NCI-H524 (cell line): ENCODE results near the gene CCDC88C.
A peak's percentile ranks its signal among the peaks of the same experiment; 100 is the strongest.

Experiments used
- DNase-seq, 2 experiments: peaks; one replicate each; lab custom pipeline; 2025; lab: John Stamatoyannopoulos, UW

The CCDC88C gene

DNA sequence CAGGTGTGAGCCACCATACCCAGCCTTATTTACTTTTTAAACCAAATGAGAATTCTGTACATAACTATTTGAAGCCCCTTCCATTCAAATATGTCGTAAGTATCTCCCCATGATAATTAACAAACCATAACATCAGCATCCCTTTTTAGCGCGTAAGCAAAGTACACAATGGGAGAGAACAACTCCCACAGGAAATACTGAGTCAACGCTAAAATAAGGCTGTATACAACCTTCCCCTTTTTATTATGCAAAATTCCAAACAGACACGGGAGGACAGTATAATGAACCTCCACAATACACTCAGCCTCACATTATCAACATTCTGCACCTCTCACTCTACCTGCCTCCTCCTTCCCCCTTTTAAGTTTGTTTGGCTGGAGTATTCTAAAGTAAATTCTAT, 73.5 kb downstream of the CCDC88C start:
- no peak for DNase-seq

DNA sequence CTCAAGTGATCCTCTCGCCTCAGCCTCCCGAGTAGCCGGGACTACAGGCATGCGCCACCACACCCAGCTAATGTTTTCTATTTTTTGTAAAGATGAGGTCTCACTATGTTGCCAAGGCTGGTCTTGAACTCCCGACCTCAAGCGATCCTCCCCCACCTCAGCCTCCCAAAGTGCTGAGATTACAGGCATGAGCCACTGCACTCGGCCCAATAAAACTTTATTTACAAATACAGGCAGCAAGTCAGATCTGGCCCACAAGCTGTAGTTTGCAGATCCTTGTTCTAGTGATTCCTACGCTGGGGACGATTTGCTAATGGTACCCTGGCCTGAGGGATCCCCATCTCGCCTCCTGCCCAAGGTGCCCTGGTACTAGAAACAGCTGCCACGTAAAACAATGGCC, 74.6 kb downstream of the CCDC88C start:
- no peak for DNase-seq

DNA sequence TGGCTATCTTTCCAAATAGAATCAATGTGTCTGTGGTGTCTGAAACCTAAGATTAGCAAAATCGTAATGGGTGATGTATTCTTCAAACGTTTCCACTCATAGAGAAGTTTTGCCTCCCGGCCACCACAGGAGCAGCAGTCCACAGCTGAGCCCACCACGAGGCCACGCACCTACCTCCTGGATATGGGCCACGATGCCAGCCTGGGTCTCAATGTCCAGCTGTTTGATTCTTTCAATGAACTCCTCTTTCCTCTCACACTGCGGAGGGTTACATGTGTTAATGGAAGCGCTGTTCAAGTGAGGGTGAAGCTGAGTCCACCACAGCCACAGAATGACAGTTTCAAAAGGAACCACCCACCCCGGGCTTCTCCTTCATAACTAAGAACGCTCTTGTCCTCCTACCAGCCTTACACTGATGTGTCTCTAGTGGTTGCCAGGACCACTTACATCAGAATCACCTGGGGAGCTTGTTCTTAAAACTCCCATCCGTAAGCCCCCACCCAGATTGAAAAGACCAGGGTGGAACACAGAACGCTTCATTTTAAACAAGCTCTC, 75.3 kb downstream of the CCDC88C start:
- no peak for DNase-seq

DNA sequence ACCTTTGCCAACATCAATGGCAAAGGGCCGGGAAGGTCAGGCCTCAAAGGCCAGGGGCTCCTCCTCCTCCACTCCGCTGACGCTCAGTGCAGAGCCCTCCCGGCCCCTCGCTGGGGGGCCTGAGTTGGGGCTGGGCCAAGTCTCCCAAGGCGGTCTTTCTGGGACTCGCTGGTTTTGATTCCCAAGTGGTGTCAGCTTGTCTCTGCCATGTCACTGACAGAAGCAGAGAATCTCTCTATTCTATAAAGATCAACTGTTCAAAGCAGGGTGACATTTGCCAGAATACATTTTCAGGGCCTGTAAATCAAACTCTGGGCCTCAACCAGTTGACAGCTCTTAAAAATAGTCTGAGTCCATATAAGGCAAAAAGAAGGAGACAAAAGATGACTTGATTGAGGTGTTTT, 75.9 kb downstream of the CCDC88C start:
- DNase-seq: no peak

DNA sequence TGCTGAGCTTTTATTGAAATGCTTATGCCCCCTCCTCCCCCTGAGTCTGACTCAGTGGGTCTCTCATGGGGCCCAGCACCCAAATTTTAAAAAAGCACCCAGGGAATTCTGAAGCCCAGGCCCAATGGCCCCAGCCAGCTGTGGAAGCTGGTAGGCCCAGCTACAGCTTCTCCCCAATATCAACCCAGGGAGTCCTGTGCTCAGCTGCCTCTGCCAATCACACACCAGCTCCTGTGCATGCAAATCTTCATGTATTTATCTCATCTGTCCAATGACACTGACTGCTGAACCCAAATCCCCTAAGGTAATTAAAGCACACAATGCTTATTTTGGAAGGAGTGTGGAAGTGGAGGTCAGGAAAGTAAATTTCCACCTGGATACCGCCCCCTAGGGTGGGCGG, 76.3 kb downstream of the CCDC88C start:
- DNase-seq: peak in 1 of 2 experiments; percentile 54

DNA sequence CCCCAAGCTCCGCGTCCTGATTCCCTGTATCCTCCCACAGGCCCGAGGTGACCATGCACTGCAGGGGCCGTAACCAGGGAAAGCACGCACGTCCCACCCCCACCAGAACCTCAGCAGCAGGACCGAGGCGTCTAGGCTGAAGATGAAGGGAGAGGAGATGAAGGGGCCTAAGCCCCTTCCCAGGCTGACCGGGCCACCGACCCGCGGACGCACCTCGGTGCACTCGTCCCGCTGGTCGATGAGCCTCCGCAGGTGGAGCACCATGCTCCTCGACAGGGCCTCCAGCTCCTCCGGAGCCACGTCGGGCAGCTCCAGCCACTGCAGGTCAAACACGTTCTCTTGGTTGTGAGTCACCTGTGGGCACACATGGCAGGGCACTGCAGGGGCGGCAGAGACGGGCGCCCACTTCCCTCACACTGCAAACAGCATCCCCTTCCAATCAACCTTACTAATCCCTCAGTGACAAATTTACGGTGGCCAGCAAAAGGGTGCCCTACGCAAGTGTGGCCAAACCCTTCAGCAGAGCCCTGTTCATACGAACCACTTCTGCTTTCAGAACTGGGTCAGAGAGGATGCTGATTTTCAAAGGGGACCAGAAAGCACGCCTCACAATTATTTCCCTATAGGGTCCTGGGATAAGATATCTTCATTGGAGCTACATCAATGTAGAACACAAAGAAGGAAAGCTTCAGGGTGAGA, 77.8 kb downstream of the CCDC88C start:
- no peak for DNase-seq

DNA sequence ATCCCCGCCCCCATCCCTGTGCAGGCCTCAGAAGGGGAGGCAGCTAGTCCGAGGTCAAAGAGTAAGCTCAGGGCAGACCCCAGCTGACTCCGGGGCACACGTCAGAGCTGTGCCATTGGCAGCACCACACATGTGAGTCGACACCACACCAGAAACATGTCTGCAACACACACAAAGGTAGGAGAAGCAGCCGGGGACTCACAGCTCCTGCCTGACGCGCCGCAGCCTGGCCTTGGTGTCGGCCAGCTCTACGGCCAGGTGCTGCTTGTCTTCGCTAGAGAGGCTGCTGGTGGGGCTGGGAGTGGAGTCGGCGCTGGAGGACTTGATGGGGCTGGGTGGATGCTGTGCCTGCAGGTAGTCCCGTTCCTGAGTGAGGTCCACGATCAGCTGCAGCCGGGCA, 78.5 kb downstream of the CCDC88C start:
- no peak for DNase-seq

DNA sequence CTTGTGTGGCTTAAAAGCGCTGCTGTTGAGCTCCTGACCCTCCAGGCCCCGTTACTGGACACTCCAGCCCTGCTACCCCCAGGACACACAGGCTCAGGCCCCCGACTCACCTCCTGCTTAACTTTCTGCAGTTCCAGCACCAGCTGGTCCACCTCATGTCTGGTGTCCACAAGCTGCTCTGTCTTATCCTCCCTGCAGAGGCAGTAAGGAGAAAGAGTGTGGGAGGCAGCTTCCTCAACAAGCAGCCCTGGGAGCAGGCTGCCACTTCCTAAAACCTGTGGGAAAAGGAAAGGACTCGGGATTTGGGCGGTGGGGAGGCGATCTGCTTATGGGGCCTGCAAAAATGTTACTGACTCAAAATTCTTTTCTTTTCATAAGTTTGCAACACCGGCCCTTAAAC, 79.2 kb downstream of the CCDC88C start:
- peak in 1 of 2 experiments; percentile 45 for DNase-seq

DNA sequence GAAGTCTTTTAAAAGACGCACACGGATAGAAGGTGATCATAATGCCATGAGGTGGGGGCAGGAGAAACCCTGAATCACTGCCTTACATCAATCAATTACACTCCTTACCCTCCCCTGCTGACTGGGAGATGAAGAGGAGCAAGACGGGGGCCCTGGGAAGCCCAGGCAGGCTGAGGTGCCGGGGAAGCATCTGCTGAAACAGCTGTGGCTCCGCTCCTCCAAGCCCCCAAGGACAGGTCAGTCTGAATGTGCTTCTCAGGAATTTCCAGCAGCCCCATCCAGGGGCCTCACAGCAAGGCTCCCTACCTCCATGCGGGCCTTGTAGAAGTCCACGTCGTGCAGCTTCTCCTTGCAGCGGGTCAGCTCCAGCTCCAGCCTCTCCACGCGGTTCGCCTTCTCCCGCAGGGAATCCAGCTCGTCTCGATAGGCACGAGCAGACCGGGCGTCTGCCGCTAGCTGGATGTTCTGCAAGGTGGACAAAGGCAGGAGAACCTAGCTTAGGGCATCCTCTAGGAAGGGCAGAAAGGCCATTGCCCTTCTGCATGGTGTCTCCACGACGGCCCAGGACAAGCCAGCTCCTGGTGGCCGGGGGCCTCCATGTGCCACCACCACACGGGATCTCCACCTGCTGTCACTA, 79.8 kb downstream of the CCDC88C start:
- peak in 1 of 2 experiments; percentile 43 for DNase-seq

DNA sequence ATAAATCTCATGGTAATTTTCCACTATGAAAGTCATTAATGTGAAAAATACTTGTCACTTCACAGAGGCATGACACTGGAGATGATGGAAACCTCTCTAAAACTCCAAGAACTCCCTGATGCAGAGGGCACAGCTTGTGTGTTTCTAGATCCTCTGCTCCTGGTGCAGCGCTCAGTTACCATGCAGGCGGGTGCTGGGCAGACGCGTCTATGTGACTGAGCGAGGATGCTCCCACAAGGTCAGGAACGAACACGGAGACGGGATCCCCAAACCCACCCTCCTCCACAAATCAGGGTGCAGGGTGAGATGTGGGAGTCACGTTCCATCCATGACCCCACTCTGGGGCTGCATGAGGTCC, 81.5 kb downstream of the CCDC88C start:
- DNase-seq: no peak

DNA sequence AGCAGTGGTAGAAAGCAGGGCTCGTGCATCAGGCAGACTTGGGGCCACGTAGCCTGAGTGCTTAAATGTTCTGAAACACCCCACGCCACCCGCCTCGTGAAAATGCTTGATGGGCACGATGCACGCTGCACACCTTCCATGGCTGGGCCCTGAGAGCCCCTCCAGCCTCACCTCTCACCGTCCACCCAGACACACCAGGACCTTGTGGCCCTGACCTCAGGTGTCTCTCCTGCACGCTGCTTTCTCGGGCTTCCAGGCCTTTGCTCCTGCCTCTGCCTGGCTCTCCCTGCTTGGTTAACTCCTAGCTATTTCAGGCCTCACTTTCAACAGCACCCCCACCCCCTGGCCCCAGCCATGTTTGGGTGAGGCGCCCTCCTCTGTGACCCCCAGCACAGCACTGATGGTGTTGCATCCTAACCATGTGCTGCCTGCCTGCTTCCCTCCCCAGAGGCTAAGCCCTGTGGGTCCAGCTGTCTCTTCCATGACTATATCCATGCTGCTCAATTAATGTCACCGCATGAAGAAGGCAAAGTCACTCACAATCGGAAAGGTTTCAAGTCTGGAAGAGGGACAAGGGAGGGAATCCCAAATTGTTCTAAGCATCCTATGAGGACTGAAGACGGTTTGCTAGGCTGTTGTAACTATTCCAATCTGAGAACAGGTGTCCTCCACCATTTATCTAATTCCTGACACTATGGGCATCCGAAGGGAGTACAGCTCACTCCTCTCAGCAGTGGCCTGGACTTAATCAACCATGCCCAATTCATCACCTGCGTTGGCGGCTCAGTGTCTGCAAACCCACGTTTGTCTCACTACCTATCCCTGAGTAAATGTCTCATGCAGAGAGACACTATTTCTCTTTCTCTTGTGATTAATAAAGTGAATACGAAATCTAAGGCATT, 82.2 kb downstream of the CCDC88C start:
- no peak for DNase-seq

DNA sequence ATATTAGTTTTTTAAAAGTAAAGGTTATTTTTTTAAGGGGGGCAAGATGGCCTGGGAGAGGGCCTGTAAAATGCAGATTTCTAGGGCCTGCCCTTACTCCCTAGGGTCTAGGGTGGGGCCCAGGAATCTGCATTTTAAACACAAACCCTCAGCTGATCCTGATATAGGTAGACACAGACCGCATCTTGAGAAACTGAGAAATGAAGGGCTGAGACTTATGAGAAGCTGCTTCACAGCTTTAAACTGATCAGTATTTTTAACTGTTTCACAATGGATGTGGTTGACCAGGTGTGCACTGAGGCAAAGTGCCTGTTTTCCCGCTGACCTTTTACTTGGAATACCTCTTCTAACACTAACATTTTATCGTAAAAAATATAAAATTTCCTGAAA, 84.0 kb downstream of the CCDC88C start:
- DNase-seq: no peak

DNA sequence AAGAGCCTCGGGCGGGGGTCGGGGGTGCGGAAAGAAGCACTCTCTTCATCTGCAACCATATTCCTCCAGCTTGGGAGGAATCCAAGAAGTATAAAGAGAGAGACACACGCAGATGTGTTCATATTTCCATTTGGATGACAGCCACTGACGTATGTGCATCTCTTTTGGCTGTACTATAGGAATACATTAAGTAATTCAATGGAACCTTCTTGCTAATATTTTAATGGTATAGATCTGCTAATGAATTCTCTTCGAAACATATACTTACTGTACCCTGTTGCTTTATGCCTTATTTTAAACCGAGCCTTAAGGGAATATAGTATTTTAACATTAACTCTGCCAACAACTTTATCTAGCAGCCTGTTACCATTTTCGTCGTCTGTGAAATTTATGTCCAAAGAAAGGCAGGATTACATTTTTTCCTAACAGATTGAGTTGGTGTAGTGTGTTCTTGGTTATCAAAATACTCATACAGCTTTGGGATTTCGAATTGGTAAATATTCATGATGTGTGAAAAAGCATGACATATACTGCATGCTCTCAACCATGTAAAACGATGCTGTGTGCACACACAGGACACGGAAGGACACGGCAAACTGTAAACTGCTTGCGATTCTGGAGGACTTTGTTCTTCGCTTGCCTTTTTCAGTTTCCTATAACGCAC, 84.5 kb downstream of the CCDC88C start:
- DNase-seq: no peak

DNA sequence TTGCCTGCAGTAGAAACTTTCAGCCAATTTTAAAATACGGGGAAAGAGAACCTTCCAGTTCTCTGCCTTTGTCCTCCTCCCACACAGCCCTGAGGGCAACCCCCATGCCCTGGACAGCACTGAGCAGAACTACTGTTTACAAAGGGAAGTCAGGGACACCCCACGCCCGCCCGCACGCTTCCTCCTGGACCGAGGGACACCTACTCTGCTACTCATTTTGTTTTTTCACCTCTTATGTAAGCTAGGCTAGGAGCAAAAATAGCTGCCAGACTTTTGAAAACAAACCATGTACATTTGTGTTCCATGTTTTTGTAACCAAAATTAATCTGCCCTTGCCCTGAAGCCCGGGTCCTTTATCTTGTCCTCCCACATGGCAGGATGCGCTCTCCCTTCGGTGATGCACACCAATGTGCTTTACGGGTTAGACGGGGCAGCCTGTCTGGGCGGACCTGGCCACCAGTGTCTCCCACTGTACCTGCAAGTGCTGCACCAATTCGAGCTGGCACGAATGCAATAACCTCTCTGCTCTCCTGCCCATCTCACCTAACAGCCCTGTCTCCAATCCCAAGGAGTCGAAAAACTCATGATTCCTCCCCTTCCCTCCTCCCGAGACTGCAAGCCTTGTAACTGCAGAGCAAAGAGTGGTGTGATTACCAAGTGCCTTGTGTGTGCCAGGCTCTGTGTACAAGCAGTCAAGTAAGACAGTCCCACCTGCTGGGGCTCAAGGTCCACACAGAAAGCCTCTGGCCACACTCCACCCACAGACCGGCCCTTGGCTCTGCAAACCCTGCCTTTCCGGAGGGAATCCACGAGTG, 85.2 kb downstream of the CCDC88C start:
- DNase-seq: no peak

DNA sequence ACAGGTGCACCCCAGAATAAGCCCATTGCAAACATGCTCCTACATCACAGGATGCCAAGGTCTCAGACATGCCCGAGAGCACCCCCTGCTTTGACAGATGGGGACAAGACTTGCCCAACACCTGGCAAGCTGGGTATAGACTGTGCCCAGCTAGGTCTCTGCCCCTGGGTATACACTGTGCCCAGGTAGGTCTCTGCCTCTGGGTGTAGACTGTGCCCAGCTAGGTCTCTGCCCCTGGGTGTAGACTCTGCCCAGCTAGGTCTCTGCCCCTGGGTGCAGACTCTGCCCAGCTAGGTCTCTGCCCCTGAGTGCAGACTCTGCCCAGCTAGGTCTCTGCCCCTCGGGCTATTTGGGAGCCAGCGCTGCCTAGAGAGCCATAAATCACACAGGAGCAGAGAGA, 85.9 kb downstream of the CCDC88C start:
- DNase-seq: no peak

DNA sequence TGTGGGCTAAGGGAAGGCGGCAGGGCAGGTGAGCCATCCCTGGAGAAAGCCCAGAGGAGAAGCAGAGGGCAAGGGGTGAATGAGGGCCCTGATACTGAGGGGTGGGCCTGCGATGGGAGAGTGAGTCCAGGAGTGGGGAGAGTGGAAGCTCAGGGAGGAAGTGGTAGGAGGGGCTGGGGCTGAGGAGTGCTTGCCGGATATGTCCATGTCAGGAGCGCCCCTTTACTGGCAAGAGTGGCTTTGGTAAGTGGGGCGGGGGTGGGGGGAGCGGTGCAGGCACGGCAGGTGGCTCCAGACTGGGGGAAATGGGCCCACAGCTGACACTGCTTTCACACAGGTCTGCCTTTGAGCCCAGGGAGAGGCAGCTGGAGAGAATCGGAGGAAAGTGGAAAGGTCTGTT, 86.8 kb downstream of the CCDC88C start:
- no peak for DNase-seq

DNA sequence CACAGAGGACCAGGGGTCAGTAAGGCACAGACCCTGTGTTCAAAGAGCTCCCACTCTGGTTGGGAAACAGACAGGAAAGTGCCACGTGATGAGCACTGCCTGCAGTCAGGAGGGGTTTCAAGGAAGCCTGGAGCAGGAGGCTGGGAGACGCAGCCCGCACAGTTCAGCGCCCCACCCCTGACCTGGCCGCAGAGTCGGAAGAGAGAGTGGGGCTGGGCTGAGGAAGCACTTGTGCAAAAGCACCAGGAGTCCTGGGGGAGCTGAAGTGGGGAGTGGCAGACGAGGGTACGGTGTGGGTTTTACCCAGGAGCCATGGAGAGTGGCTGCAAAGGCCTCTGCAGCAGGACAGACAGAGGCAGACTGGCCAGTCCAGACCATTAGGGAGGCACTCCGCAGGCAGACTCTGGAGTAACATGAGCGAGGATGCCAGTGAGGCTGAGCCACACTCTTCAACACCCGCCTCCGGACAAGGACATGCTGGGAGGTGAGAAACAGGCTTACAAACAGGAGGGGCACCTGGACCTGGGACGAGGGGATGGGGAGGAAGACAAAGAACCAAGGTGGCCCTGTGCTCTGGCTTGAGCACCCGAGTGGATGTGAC, 87.4 kb downstream of the CCDC88C start:
- no peak for DNase-seq

DNA sequence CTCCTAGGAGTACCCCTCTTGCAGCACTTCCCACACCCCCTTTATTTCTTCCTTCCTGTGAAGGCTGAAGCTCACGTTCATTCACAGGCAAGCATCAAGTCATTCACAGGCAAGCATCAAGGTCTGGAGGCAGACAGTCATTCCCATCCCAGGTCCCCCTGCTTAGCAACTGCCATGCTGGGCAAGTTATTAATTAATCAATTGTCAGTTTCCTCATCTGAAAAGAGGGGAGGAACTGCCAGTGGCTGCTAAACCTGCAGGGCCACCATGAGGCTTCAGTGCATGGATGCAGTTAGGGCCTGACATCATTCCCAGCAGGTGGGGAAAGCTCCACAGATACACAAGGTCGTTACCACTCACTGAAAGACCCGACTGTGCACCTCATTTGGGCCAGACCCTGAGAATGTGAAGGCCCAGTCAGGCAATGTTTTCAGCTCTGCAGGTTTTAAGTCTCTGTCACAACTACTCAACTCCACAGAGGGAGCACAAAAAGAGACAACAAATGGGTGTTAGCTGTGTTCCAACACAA, 88.1 kb downstream of the CCDC88C start:
- no peak for DNase-seq

DNA sequence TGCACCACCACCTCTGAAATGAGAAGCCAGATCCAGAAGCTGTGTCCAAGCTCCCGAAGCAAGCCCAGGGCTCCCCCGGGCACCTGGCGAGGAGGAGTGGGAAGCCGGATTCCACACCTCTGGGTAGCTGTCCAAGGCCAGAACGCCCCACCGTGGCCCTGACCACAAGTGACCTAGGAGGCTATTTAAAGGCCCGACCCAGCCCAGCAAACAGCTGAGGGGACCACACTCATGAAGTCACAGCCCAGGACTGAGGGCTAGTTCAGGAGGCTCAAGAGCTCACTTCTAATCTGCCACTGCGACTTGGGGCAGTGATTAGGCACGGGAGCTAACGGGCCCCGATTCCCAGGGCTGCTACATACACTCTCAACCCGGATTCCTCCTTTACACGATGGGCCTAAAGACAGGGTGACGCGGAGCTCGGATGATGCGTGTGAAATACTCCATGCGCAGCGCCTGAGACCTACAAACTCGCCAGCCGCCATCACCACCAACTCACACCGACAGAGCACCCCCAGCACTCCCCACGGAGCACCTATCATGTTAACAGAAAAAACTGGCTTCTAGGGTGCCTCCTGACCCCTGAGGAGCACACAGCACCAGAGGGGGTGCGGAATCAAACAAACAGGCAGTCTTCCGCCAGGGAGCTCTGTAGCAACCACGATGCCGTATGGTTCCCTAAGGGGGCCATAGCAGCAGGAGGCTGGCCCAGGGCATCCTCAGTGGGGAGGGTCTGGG, 89.1 kb downstream of the CCDC88C start:
- DNase-seq: no peak
